ENCODE results near the gene XPNPEP1. TPM values are rescaled to one million over a fixed set of nuclear protein-coding genes. Genes with fewer than 3 reads are reported as not detected.
A peak's percentile ranks its signal among the peaks of the same experiment; 100 is the strongest.

Gene XPNPEP1
- total RNA-seq, 2 experiments from 2014 or later, result 50.3 to 54.3 TPM

DNA sequence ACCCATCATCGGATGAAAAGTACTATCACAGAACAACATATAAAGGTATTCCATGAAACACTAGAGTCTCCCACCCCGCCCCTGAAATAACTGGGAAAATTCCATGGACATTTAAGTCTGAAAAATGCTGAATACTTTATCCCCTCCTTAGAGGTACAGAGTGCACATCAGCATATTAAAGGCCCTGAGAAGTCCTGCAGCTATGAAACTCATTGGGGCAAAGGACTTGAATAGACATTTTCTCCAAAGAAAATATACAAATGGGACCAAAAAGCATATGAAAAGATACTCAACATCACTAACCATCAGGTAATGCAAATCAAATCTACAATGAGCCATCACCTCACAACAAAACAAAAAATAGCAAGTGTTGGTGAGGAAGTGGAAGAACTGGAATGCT lies 18.9 kb downstream of the XPNPEP1 start:
- peaks cover 37% of the 10 kb centered on the region for H3K36me3 ChIP-seq (ENCODE audit: insufficient read depth, low read length)
- no peak overlapping the region for H3K4me3 Mint-ChIP-seq
- no peaks in the 10 kb centered on the region for H3K27me3 Mint-ChIP-seq
- no peaks in the 10 kb centered on the region for H3K27me3 ChIP-seq (ENCODE audit: control insufficient read depth in 1 of 2, insufficient read depth in 2 of 2, low read length in 2 of 2)
- no peaks in the 10 kb centered on the region for H3K9me3 ChIP-seq (ENCODE audit: control insufficient read depth in 1 of 2, insufficient read depth in 1 of 2, low read length in 2 of 2)
- no peak for DNase-seq
- H3K27ac ChIP-seq (ENCODE audit: low read depth in 1 of 2, low read length in 2 of 2), result no peak overlapping the region
- H3K9me3 Mint-ChIP-seq, result no peaks in the 10 kb centered on the region
- H3K4me1 ChIP-seq (ENCODE audit: insufficient read depth, low read length), result peaks cover 5% of the 10 kb centered on the region
- CTCF ChIA-PET, result no interaction called here
- H3K4me1 Mint-ChIP-seq (ENCODE audit: low read depth), result peaks cover 48% of the 10 kb centered on the region
- H3K36me3 Mint-ChIP-seq (ENCODE audit: low read depth), result peaks cover 77% of the 10 kb centered on the region
- no peak overlapping the region for H3K4me3 ChIP-seq (ENCODE audit: low read length)
- TF ChIP-seq, protein P1, sequence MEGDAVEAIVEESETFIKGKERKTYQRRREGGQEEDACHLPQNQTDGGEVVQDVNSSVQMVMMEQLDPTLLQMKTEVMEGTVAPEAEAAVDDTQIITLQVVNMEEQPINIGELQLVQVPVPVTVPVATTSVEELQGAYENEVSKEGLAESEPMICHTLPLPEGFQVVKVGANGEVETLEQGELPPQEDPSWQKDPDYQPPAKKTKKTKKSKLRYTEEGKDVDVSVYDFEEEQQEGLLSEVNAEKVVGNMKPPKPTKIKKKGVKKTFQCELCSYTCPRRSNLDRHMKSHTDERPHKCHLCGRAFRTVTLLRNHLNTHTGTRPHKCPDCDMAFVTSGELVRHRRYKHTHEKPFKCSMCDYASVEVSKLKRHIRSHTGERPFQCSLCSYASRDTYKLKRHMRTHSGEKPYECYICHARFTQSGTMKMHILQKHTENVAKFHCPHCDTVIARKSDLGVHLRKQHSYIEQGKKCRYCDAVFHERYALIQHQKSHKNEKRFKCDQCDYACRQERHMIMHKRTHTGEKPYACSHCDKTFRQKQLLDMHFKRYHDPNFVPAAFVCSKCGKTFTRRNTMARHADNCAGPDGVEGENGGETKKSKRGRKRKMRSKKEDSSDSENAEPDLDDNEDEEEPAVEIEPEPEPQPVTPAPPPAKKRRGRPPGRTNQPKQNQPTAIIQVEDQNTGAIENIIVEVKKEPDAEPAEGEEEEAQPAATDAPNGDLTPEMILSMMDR (IDR thresholded peaks at IDR 0.05), result no peak
- POLR2A ChIA-PET, result no interaction called here
- ATAC-seq (ENCODE audit: poor library complexity), result no peak
- H3K27ac Mint-ChIP-seq, result peak overlapping the region; percentile 86
- intact Hi-C loops (cut with DNase I, micrococcal nuclease), result no loop called here

DNA sequence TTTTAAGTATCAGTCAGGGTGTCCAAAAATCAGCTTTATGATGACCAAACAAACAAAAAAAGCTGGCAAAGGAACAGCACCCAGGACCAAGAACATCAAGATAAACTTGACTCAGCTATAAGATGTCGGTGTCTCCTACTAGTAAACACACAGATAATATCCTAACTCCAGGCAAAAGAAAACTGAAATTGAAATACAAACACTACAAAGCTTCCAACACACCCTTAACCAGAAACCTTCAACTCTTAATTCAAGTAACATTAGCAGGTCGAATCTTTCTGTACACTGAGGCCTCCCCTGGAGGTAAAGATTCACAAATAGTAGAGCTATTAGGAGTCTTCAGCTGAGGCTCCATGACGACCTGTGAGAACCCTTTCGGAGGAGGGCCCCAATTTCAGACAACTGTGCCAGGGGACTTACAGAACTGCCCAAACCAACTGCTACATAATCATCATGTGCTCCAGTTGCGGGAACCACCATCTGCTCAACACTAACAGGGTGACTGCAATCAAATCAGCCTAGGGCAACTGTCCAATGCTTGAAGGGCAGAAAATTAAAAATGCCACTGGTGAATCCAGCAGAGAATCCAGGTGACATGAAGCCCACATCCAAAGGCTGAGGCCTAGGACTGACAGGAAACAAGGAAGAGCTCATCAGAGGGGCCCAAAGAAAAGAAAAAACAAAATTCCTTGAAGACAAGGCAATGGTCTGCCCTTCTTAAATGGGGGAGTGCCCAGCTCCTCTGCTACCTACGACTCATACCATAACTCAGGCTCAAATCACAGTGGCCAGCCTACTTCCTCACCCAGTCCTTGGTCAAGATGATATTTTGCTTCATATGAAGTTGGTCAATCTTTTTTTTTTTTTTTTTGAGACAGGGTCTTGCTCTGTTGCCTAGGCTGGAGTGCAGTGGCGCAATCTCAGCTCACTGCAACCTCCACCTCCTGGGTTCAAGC lies 20.0 kb downstream of the XPNPEP1 start:
- ChIA-PET POLR2A (interaction anchor here (0.6 to 2.0 kb wide), 11 partner anchors 10 to 402 kb away, joined by 3 to 10 read pairs (median 3); partner anchors contain the start of gene SMNDC1), CTCF (no interaction called here)
- H3K4me1 Mint-ChIP-seq (ENCODE audit: low read depth), result peaks cover 46% of the 10 kb centered on the region
- Histone ChIP-seq H3K27ac (ENCODE audit: low read depth in 1 of 2, low read length in 2 of 2) (peak overlapping the region in 1 of 2 donors; percentile 54), H3K27me3 (ENCODE audit: control insufficient read depth in 1 of 2, insufficient read depth in 2 of 2, low read length in 2 of 2) (no peaks in the 10 kb centered on the region), H3K4me3 (ENCODE audit: low read length) (peak overlapping the region; percentile 0), H3K4me1 (ENCODE audit: insufficient read depth, low read length) (peaks cover 4% of the 10 kb centered on the region), H3K9me3 (ENCODE audit: control insufficient read depth in 1 of 2, insufficient read depth in 1 of 2, low read length in 2 of 2) (no peaks in the 10 kb centered on the region), H3K36me3 (ENCODE audit: insufficient read depth, low read length) (peaks cover 46% of the 10 kb centered on the region)
- peaks cover 78% of the 10 kb centered on the region for H3K36me3 Mint-ChIP-seq (ENCODE audit: low read depth)
- H3K4me3 Mint-ChIP-seq, result peak overlapping the region; percentile 45
- peak overlapping the region; percentile 86 for H3K27ac Mint-ChIP-seq
- ATAC-seq (ENCODE audit: poor library complexity), result peak; percentile 79
- intact Hi-C loops (cut with DNase I, micrococcal nuclease), result no loop called here
- TF ChIP-seq, protein P1 (IDR thresholded peaks at IDR 0.05), result no peak
- no peaks in the 10 kb centered on the region for H3K27me3 Mint-ChIP-seq
- H3K9me3 Mint-ChIP-seq, result no peaks in the 10 kb centered on the region
- DNase-seq, result peak in 2 of 14 experiments; percentile 32 to 58

DNA sequence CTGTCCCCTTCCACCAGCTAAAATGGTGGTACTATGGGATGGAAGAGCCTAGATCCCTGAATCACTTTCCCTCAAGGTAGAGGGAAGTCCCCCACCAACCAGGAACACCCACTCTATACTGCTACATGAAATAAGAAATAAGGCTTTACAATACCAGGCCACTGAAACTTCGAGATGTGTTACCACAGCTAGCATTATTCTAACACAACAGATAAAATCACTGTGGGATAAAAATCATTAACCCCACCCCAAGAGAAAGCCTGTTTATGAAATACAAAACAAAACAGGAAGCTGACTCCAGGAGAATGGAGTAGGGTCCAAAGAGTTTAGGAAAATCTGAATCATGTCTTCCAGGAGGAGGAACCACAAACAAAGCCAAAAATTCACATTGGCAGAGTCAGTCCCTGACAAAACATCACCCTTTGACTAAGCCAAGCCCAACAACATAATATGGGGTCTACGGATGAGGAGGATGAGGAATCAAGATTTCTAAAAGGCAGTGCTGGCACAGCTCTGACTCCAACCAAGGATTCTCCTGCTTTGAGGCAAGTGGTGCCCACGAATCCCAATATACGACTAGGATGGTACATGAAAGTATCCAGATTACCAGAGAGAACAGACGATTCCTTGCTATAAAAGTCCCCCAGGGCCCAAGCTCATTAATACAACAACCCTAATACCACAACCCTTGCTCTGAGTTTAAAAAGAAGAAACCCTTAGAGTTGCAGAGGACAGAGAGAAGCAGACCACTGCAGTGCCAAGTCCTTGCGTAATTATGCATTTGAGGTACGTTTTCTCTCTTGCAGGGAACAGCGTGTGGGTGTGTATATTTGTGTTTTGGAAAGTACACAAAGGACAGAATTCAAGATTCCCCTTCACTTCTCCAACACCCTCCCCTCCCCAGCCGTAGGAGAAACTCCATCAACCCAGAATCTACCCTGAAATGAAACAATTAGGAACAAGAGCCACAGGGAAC lies 23.7 kb downstream of the XPNPEP1 start:
- H3K27ac ChIP-seq (ENCODE audit: low read depth in 1 of 2, low read length in 2 of 2), result no peak overlapping the region
- H3K4me3 ChIP-seq (ENCODE audit: low read length), result no peak overlapping the region
- peaks cover 26% of the 10 kb centered on the region for H3K36me3 ChIP-seq (ENCODE audit: insufficient read depth, low read length)
- ATAC-seq (ENCODE audit: poor library complexity) (no peak), DNase-seq (no peak)
- intact Hi-C loops (cut with DNase I, micrococcal nuclease), result loop anchor here in 1 of 2 experiments (5.0 kb wide), 1 partner anchor 38 kb away; no protein-coding TSS in a partner anchor
- ChIA-PET POLR2A (no interaction called here), CTCF (interaction anchor here (1.9 kb wide), 1 partner anchor 10 kb away, joined by 4 read pairs; no protein-coding TSS in a partner anchor)
- H3K27me3 Mint-ChIP-seq, result no peaks in the 10 kb centered on the region
- peaks cover 68% of the 10 kb centered on the region for H3K4me1 Mint-ChIP-seq (ENCODE audit: low read depth)
- H3K9me3 Mint-ChIP-seq, result no peaks in the 10 kb centered on the region
- no peak overlapping the region for H3K27ac Mint-ChIP-seq
- peaks cover 70% of the 10 kb centered on the region for H3K36me3 Mint-ChIP-seq (ENCODE audit: low read depth)
- TF ChIP-seq, protein P1 (IDR thresholded peaks at IDR 0.05), result no peak
- H3K4me1 ChIP-seq (ENCODE audit: insufficient read depth, low read length), result peaks cover 4% of the 10 kb centered on the region
- H3K9me3 ChIP-seq (ENCODE audit: control insufficient read depth in 1 of 2, insufficient read depth in 1 of 2, low read length in 2 of 2), result no peaks in the 10 kb centered on the region
- no peak overlapping the region for H3K4me3 Mint-ChIP-seq
- H3K27me3 ChIP-seq (ENCODE audit: control insufficient read depth in 1 of 2, insufficient read depth in 2 of 2, low read length in 2 of 2), result no peaks in the 10 kb centered on the region
